Measurements from ENCODE around the gene ELMOD1.

The ELMOD1 gene

DNA sequence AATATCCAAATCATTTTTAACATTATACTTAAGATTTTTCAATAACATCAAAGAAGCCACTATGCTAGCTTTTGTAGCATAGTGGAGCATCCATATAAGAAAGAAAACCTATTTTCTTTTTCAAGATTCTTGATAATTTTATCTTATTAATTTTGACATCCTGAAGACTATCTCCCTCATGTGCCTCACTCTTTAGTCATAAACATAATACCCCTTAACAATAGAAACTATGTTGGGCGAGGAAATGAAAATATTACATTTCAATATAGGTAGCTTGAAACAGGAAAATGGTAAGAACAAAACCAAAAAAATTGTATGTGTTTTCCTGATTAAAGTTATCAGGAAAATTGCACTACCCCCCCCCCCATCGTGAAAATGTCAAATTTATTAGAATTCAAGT is 40.1 kb downstream of the ELMOD1 start:
- in situ Hi-C loops (cut with HindIII; ENCODE audit: low sequenced_read_pairs) = no loop called here

DNA sequence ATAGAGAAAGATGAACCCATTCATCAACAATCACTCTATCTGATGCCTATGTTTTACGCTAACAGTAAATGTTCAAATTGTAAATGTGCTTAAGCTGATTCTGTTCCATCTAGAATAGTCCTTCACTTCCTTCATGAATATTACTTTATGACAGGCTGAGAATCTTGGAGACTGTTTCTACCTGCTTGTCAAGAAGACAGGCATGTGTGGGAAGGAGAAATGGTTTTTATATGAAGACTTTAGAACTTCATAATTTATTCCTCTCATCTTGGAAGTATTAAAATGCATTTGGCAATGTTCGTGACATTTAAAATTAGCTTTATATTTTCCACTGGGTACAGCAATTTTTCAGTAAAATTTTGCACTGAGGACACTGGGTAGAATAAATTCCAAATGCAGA is 41.0 kb downstream of the ELMOD1 start:
- in situ Hi-C loops (cut with HindIII; ENCODE audit: low sequenced_read_pairs) = no loop called here

DNA sequence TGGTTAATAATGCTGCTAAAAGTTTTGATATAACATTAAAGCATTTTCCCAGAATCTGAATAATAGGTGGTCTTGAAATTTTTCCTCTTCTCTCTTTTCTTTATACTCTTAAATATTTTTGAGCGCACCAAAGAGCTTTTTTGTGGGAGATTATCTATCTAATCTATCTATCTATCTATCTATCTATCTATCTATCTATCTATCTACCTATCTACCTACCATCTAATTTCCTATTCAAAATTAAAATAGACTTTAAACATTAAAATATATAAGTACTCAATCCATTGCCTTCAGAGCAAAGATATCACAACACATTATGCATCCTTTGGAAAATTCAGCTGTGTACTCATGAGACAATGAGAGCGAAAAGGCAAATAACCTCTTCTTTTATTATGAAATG is 55.8 kb downstream of the ELMOD1 start:
- in situ Hi-C loops (cut with HindIII; ENCODE audit: low sequenced_read_pairs) = no loop called here

DNA sequence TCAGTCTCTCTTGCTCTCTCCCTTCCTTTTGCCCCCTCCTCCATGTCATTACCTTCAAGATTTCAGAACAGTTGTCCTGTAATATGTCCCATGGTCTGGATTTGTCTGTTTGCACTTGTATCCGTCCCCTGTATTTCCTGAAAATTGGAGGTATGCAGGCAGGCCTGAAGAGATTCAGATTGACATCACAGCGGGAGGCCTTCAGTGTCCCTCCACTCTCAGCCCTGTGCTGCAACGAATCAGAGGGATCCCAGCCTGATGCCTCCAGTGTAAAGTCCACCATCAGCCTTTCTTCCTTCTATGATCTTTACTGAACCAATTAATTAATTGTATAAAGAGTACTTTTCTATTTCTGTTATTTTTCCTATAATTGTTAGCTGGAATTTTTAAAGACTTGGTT is 57.3 kb downstream of the ELMOD1 start:
- in situ Hi-C loops (cut with HindIII; ENCODE audit: low sequenced_read_pairs) = no loop called here

DNA sequence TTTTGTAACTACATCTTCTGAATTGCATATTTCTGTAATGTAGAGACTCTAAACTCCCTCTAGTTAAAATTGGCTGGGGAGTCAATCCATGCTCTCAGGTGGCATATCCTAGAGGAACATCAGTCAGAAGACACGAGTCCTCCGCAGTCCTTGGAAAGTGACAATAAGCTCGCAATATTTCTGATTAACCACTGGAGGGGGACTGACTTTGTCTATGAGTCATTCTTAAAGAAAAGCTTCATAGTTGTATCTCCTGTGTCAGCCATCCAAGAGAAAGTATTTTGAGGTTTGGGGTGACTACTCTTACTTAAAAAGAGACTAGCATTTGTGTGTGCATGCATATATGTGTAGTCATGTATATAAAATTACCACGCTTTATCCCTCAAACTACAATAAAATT is 60.7 kb downstream of the ELMOD1 start:
- in situ Hi-C loops (cut with HindIII; ENCODE audit: low sequenced_read_pairs) = no loop called here

DNA sequence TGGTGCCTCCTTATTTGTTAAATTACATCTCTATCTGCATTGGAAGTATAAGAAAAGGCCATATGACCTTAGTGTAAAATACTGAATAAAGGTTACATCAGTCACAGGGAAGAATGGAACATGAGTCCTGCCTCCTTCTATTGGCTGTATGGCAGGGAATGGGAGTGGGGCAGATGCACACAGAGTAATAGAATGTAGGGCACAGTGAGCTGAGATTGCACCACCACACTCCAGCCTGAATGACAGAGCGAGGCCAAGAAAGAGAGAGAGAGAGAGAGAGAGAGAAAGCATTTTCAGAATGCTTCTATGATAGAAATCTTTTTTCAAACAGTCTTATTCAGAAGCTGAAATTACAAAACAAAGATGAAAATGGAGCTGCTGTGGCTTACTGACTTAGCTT is 62.1 kb downstream of the ELMOD1 start:
- in situ Hi-C loops (cut with HindIII; ENCODE audit: low sequenced_read_pairs) = no loop called here

DNA sequence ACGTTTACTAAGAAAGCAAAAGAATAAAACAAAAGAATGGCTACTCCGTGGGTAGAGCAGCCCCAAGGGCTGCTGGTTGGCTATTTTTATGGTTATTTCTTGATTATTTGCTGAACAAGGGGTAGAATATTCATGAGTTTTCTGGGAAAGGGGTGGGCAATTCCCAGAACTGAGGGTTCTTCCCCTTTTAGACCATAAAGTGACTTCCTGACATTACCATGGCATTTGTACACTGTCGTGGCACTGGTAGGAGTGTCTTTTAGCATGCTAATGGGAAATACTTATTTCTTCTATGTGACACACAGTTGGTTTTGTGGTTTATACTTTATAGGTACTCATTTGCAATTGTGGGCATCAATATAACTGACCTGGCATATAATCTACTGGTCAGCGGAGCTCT is 64.7 kb downstream of the ELMOD1 start:
- in situ Hi-C loops (cut with HindIII; ENCODE audit: low sequenced_read_pairs) = no loop called here

DNA sequence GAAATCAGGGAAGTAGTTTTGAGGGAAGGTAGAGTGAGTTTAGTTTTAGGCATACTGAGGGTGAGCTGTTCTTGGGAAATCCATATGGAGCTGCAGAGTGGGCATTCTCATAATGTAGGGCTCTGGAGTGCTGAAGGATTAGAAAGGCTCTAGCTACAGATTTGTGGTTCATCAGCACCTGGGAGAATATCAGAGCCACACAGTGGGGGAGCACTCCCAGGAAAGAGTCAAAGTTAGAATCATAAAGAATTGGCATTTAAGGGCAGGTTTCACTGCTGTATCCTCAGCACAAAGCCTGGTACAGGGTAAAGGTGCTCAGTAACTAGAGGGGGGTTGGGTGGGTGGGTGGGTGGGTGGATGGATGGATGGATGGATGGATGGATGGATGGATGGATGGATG is 68.4 kb downstream of the ELMOD1 start:
- in situ Hi-C loops (cut with HindIII; ENCODE audit: low sequenced_read_pairs) = no loop called here

DNA sequence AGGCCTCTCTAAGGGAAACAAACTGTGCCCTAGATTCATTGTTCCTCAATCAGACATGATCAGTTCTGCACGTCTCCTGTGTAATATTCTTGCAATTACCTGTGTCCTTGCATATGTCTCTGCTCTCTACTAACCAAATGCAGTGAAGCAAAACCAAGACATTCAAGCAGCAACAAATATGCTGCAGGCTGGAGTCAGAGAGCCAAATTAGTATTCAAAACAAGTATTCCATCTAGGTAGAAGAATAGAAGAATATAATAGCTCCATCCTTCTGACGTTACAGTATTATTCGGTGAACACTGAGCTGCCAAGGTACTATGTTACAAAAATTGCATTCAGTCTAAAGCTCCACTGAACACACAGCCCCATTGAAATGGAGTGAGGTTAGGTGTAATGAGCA is 69.1 kb downstream of the ELMOD1 start:
- in situ Hi-C loops (cut with HindIII; ENCODE audit: low sequenced_read_pairs) = no loop called here

DNA sequence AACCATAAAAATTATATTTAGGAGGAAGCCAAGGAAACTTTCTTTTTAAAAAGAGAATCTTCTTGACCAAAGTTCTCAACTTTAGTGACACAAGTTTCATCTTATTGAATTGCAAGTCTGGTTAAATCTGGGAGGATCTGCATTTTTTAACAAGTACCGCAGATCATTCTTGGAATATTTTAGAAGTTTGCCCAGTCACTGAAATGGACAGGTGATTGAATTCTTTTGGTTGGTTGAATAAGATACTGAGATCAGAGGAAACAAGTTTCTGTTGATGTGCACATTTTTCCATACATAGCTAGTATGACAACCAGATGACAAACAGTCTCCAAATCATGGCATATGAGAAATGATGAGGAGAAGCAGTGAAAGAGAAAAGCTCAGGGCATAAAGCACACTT is 70.7 kb downstream of the ELMOD1 start:
- in situ Hi-C loops (cut with HindIII; ENCODE audit: low sequenced_read_pairs) = no loop called here

DNA sequence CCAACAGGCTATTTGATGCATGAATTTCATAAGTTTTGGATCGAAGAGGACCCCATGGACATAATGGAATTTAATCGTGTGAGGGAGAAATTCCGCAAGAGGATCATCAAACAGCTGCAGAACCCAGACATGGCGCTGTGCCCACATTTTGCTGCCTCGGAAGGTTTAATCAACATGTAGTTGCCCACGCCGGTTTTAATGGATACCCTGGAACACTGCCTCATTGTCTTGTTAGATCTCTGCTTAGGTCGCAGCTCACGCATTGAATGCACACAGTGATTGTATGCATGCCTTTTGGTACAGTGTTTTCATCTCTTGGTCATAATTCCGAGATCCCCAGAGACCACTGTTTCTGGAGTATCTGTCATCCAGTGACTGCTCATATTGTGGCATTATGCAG is 74.1 kb downstream of the ELMOD1 start:
- in situ Hi-C loops (cut with HindIII; ENCODE audit: low sequenced_read_pairs) = no loop called here

DNA sequence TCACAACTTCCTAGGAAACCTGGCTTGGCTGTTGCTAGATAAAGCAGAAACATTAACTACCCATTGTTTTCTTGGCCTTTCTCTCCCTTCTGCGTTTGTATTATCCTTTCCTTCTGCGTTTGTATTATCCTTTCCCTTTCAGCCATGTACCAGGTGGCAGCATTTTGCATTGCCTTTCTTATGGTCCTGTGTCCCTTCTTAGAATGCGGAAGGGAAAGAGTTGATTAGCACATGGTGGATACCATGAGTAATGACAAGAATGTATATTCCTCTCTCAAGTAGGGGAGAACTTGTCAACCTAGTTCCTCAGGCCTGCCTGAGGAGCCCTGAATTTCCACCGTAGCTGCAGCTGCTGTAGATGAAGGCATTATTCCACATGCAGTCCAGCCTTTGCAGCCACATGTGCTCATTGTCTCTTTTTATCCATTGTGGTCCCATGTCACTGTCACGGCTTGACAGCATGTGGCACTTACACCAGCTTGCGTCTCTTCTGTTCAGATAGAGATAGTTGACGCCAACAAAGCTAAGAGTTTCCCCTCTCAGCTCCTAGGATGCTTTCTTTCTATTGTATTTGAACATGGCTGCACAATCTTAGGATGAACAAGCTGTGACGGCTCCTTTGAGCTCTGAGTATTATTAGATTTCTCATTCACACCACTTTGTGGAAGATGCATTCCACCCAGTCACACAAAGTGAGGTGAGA is 76.1 kb downstream of the ELMOD1 start:
- in situ Hi-C loops (cut with HindIII; ENCODE audit: low sequenced_read_pairs) = no loop called here

DNA sequence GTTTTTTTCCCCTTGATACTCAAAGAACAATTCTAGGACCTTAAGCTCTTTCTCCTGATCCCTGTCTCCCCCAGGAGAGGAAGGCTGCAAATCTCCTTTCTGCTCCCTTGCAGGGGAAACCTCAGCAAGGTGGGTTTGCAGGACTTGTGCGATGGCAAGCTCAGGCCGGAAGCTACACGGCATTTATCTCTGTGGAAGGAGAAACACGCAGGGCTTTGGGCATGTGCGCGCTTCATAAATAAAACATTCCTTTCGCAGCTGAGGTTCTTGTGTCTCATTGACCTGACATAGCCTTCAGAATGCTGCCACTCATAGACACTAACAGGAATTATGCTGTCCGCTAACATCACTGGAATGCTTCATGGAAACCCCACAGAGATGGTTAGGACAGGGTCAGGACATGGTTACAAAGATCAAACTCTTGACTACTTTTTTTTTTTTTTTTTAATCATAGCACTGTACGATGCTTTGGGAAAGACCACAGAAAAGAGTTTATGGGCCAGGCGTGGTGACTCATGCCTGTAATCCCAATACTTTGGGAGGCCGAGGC is 78.3 kb downstream of the ELMOD1 start:
- in situ Hi-C loops (cut with HindIII; ENCODE audit: low sequenced_read_pairs) = no loop called here

DNA sequence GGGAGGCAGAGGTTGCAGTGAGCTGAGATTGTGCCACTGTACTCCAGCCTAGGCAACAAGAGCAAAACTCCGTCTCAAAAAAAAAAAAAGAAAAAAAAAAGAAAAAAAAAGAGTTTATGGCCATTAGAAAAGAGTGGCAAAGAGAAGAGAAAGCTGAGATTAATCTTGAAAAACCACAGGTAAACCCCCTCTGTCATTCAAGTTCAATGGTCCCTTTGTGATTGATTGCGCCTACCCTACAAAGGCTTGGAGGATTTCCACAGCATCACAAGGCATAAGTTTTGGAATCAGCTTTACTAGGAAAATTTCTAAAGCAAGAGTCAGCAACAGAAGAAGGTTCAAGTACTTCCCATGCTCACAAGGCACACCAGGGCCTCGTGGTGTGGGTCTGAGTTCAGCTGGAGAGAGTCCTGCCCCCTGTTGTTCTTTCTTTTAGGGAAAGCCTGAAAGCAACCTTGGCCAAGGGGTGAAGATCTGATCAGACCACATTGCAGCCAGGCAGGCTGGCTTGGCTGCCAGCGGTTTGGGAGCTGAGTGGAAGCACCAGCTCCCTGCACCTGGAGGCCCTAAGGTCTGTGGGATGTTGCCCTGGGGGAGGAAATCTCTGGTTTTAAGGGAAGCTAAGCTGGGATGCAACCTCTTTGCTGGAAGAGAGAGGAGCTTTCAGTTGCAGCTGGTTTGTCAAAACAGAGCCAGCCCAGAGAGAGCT is 79.1 kb downstream of the ELMOD1 start:
- in situ Hi-C loops (cut with HindIII; ENCODE audit: low sequenced_read_pairs) = no loop called here

DNA sequence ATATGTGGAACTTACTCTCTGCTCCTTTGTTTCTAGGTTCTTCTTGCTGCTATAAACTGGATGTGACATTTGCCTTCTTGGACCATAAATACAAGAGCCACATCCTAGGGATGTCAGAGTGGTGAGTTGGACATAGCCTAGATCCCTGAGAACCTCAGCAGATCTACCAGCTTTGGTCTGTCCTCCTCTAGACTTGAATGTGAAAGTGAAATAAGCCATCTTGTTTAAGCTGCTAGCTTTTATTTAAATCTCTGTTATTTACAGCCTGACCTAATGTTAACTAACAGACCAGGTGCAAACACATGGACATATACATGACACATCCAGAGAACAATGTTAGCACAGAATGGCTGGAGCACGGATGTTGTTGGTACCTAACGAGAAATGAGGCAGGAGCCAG is 85.0 kb downstream of the ELMOD1 start:
- in situ Hi-C loops (cut with HindIII; ENCODE audit: low sequenced_read_pairs) = no loop called here

DNA sequence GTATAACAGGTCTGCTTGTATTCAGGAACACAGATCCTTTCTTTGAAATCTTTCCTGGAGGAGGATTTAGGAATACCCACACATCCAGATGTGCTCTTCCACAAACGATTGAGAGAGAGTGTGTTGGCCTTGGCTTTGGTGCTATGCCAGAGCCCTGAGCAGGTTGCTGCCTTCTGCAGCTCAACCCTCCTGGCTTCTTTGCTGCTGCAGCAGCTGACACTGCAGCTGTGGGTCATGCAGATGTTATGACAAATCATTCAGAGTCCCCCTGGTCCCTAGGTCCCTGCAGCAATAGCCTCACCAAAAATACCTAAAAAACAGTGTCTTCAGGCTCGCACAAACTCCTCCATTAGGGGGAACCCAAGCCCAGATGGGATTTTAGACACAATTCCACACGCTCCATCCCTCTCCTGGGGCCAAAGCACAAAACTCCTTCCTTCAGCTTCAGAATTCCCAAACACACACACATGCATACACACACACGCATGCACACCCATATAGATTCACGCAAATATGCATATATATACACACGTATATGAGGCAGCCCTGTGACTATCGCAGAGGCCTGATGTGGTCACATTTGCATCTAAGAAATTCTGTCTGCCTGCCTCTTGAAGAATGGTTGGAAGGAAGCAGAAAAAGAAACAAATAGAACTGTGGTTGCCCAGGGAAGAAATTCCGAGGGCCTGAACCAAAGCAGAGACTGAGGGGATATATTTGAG is 85.5 kb downstream of the ELMOD1 start:
- in situ Hi-C loops (cut with HindIII; ENCODE audit: low sequenced_read_pairs) = no loop called here

DNA sequence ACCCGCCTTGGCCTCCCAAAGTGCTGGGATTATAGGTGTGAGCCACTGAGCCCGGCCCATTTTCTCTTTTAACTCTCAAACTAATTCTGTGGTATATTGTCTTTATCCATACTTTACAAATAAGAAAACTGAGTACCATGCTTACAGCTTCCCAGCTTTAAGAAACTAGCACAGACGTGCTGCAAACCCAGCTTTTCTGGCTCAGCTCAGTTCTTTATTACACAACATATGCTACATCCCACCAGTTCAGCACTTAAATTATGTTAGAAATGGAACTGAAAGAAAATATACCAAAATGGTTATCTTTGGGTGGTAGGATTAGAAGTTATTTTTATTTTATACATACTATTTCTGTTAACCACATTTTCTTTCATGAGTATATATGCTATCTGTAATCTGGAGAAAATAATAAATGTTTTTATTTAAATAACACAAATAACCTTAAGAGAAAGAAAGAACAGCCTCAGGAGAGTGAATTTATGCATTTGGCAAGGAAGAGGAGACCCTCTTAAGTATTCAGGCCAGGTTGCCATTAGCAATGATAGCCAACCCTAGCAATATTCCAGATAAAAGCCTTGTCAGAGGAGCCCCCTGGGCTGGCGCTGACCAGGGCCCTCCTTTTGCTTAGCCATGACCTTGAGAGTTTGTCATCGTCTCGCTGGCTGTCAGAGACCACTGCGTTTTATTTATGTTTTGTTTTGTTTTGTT is 87.1 kb downstream of the ELMOD1 start:
- in situ Hi-C loops (cut with HindIII; ENCODE audit: low sequenced_read_pairs) = no loop called here

DNA sequence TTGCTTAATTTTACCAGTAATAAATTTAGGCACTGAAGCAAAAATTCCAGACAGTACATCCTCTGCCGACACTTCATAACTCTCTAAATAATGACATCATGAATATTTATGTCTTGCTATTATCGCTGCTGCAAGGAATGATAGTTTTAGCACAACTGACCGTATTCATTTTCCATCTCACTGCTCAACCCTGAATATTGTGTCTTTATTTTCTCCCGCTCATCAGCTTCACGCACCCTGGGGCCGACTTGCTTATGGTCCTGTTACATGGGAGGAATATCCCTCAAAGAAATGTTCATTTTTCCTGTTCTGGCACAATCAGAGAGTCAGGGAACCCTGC is 87.7 kb downstream of the ELMOD1 start:
- in situ Hi-C loops (cut with HindIII; ENCODE audit: low sequenced_read_pairs) = no loop called here

DNA sequence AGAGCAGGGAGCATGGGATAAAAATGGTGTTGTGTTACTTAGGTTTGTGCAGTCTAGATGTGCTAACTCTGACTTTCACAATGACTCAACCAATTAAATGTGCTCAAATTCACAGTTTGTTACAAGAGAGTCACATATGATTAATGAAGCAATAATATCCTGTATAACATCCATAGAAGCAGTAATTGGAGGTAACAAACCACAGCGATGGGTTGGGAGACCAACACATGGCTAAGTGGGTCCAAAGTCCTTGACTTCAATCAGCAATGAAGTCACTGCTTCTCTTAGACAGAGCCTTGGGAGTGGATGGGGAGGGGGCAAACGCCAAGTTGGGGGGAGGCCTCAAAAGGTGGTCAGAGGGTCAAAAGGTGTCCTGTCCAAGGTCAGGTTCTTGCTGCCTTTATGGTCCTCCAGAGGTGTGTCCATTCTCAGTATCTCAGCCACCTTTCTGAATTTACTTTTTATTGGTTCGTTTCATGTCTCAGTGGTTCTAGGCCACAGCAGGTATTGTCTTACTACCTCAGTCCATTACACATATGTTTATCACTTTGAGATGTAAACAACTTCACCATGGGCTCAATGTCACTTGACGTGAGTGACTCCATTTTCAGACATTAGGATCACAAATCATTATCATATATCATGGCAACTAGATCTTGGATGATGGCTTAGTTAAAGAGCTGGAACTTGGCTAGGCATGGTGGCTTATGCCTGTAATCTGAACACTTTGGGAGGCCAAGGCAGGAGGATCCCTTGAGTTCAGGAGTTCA is 88.5 kb downstream of the ELMOD1 start:
- in situ Hi-C loops (cut with HindIII; ENCODE audit: low sequenced_read_pairs) = loop anchor here (5.0 kb wide), 1 partner anchor 102 kb away; no protein-coding TSS in a partner anchor

DNA sequence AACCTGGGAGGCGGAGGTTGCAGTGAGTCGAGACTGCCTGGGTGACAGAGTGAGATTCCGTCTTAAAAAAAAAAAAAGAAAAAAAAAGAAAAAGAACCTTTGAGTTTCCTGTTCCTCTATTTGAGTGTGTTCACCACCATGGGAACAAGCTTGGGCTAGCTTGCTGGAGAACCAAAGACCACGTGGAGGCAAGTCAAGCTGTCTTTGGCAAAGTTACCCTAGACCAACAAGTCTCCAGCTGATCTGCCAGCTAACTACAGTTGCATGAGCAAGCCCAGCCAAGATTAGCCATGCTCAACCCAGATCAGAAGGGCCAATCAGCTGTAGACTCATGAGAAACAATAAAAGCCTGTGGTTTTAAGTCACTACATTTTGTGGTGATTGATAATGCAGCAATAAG is 91.2 kb downstream of the ELMOD1 start:
- in situ Hi-C loops (cut with HindIII; ENCODE audit: low sequenced_read_pairs) = loop anchor here (5.0 kb wide), 1 partner anchor 105 kb away; no protein-coding TSS in a partner anchor

Measured in endothelial cell of hepatic sinusoid (primary cell).